ENCODE measurements around the gene LY6G6D. TPM values are rescaled to one million over a fixed set of nuclear protein-coding genes. Genes with fewer than 3 reads are reported as not detected.

The LY6G6D gene
- total and polyA plus RNA-seq, 2 experiments from 2014 or later = 3.0 TPM; not detected in 1

DNA sequence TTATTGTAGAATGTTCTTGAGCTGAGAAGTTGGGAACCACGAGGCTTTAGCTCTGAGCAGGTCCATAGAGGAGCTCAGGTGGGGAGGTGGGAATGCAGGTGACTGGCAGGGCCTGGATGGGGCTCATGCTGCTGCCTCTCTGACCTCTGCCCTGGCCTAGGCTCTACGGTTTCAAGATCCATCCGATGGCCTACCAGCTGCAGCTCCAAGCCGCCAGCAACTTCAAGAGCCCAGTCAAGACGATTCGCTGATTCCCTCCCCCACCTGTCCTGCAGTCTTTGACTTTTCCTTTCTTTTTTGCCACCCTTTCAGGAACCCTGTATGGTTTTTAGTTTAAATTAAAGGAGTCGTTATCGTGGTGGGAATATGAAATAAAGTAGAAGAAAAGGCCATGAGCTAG is 45.5 kb upstream of the LY6G6D start, which contains the start of gene LY6G5B:
Gene LY6G5B (plus strand): TSS at position 301 of the 400 bp plus-strand sequence. CDS start 975 bp downstream, outside the sequence.
- H2AFZ ChIP-seq = no peak within 1 kb of the TSS
- no peaks in the 10 kb centered on the region for H4K20me1 ChIP-seq (ENCODE audit: insufficient read depth, poor library complexity, severe bottlenecking)
- no peak within 1 kb of the TSS for H3K27ac ChIP-seq
- peaks cover 30% of the 10 kb centered on the region for H3K79me2 ChIP-seq
- DNase-seq (ENCODE audit: low spot score) = no peak
- no peak within 1 kb of the TSS for H3K4me3 ChIP-seq
- TF ChIP-seq, protein P1, sequence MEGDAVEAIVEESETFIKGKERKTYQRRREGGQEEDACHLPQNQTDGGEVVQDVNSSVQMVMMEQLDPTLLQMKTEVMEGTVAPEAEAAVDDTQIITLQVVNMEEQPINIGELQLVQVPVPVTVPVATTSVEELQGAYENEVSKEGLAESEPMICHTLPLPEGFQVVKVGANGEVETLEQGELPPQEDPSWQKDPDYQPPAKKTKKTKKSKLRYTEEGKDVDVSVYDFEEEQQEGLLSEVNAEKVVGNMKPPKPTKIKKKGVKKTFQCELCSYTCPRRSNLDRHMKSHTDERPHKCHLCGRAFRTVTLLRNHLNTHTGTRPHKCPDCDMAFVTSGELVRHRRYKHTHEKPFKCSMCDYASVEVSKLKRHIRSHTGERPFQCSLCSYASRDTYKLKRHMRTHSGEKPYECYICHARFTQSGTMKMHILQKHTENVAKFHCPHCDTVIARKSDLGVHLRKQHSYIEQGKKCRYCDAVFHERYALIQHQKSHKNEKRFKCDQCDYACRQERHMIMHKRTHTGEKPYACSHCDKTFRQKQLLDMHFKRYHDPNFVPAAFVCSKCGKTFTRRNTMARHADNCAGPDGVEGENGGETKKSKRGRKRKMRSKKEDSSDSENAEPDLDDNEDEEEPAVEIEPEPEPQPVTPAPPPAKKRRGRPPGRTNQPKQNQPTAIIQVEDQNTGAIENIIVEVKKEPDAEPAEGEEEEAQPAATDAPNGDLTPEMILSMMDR (IDR thresholded peaks at IDR 0.05; ENCODE audit: poor library complexity) = no peak
- TF ChIP-seq EZH2phosphoT487 (IDR thresholded peaks at IDR 0.05; ENCODE audit: low read depth, severe bottlenecking, unreplicated experiment) (no peak), EZH2 (IDR thresholded peaks at IDR 0.05; ENCODE audit: borderline replicate concordance) (no peak)
- 92% methylated on average over 8 of the region's 8 CpGs for WGBS (ENCODE audit: low lambda C conversion rate, missing lambda C conversion rate)
- H3K36me3 ChIP-seq (replicated peaks; ENCODE audit: insufficient read depth, low read depth) = no peaks in the 10 kb centered on the region
- no peaks in the 10 kb centered on the region for H3K4me1 ChIP-seq (ENCODE audit: insufficient read depth)
- no peaks in the 10 kb centered on the region for H3K9me3 ChIP-seq (ENCODE audit: low read depth)
- H3K4me2 ChIP-seq = no peak within 1 kb of the TSS
- no peaks in the 10 kb centered on the region for H3K27me3 ChIP-seq
- H3K9me2 ChIP-seq (replicated peaks; ENCODE audit: insufficient read depth) = no peaks in the 10 kb centered on the region

DNA sequence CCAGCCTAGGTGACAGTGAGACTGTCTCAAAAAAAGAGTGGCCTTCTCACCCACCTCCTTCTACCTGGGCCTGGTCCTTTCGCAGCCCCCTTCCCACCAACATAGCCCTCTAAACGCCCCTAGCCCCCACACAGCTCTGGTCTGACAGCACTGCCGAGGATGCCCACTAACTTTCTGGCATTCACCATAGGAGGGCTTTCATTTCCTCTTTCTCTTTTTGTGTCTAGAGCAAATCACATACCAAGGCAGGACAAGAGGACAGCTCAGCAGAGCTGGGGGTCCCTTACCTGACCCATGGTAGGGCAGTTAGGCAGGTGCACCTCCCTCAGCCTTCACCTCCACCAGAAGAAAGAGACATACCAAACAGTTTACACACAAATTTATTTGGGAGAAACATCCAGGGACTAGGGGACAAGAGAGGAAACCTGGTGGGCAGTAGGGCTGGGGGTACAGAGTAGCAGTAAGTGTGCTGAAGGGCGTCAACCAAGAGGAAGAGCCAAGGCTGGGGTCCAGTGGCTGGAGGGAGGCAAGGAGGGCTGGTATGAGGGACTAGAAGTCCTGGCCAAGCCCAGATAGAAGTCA is 38.7 kb upstream of the LY6G6D start:
- H3K9me2 ChIP-seq (replicated peaks; ENCODE audit: insufficient read depth) = no peaks in the 10 kb centered on the region
- 85% methylated on average over 4 of the region's 4 CpGs for WGBS (ENCODE audit: low lambda C conversion rate, missing lambda C conversion rate)
- no peaks in the 10 kb centered on the region for H3K9me3 ChIP-seq (ENCODE audit: low read depth)
- H3K4me1 ChIP-seq (ENCODE audit: insufficient read depth) = peaks cover under 1% of the 10 kb centered on the region
- H3K79me2 ChIP-seq = no peaks in the 10 kb centered on the region
- H2AFZ ChIP-seq = no peak overlapping the region
- H4K20me1 ChIP-seq (ENCODE audit: insufficient read depth, poor library complexity, severe bottlenecking) = no peaks in the 10 kb centered on the region
- H3K36me3 ChIP-seq (replicated peaks; ENCODE audit: insufficient read depth, low read depth) = no peaks in the 10 kb centered on the region
- no peak overlapping the region for H3K4me3 ChIP-seq
- DNase-seq (ENCODE audit: low spot score) = no peak
- H3K27me3 ChIP-seq = no peaks in the 10 kb centered on the region
- H3K27ac ChIP-seq = no peak overlapping the region
- TF ChIP-seq, protein P1 (IDR thresholded peaks at IDR 0.05; ENCODE audit: poor library complexity) = no peak
- no peak for TF ChIP-seq EZH2 (IDR thresholded peaks at IDR 0.05; ENCODE audit: borderline replicate concordance)
- no peak for TF ChIP-seq EZH2phosphoT487 (IDR thresholded peaks at IDR 0.05; ENCODE audit: low read depth, severe bottlenecking, unreplicated experiment)
- H3K4me2 ChIP-seq = no peak overlapping the region

DNA sequence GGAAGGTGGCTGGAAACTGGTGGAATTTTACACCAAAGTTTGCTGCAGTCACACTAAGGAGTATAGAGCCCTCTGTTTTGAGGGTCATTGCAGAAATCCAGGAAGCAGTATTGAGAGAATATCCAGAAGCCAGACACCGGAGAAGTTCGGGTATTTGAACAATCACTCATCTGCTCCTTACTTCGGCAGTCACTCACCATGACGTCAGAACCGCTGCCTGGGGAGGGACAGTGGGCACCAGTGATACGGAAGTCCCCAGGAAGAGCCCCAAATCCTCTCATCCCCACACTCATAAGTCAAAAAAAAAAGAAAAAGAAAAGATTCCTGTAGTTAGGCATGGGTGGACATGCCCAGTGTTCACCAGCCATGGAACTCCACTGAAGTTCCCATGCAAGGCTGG is 38.2 kb upstream of the LY6G6D start:
- H3K27ac ChIP-seq = no peak overlapping the region
- no peak overlapping the region for H3K4me3 ChIP-seq
- 60% methylated on average over 6 of the region's 6 CpGs for WGBS (ENCODE audit: low lambda C conversion rate, missing lambda C conversion rate)
- no peaks in the 10 kb centered on the region for H3K9me2 ChIP-seq (replicated peaks; ENCODE audit: insufficient read depth)
- H3K4me2 ChIP-seq = no peak overlapping the region
- H2AFZ ChIP-seq = no peak overlapping the region
- H3K36me3 ChIP-seq (replicated peaks; ENCODE audit: insufficient read depth, low read depth) = no peaks in the 10 kb centered on the region
- no peaks in the 10 kb centered on the region for H3K79me2 ChIP-seq
- H4K20me1 ChIP-seq (ENCODE audit: insufficient read depth, poor library complexity, severe bottlenecking) = no peaks in the 10 kb centered on the region
- TF ChIP-seq EZH2phosphoT487 (IDR thresholded peaks at IDR 0.05; ENCODE audit: low read depth, severe bottlenecking, unreplicated experiment) (no peak), EZH2 (IDR thresholded peaks at IDR 0.05; ENCODE audit: borderline replicate concordance) (no peak)
- TF ChIP-seq, protein P1 (IDR thresholded peaks at IDR 0.05; ENCODE audit: poor library complexity) = no peak
- no peaks in the 10 kb centered on the region for H3K9me3 ChIP-seq (ENCODE audit: low read depth)
- H3K4me1 ChIP-seq (ENCODE audit: insufficient read depth) = peaks cover 5% of the 10 kb centered on the region
- H3K27me3 ChIP-seq = no peaks in the 10 kb centered on the region
- no peak for DNase-seq (ENCODE audit: low spot score)
